GM21786 (cell line): ENCODE measurements around the gene MUTYH.

Source experiments
- ATAC-seq: cut with Tn5 transposase; IDR thresholded peaks from one replicate; pipeline ENCODE4 v1.9.1; 2021; ENCODE audit not compliant: unreplicated experiment

The MUTYH gene

DNA sequence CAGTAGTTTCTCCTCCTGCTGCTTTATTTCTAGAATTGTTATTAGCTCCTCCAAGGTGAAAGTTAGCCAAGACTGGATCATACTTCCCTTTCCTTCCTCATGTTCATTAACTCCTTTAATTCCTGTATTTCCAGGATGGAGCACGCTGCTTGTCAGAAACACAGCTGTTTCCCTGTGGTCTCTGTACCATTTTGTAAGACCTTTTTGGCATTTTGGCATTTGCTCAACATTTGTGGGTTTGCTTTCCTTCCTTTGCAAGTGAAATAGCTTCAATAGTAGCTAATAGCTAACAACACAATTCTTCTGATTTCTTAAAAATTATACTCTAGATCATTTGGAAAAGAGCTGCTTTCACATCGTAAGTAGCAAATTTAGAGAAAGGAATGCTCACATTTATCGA, 57.9 kb downstream of the MUTYH start:
- no peak for ATAC-seq
